GM19023 (cell line): ENCODE data around the gene ABHD4.
"Not testable (repeated sequence)": the region's sequence is repeated elsewhere in the genome, so short reads cannot be mapped to it uniquely, and the experiment has no call there.

Experiments used
- ATAC-seq: cut with Tn5 transposase; IDR thresholded peaks from one replicate; pipeline ENCODE4 v1.9.1; 2021; ENCODE audit warnings: mild to moderate bottlenecking, moderate library complexity; ENCODE audit not compliant: unreplicated experiment

Gene ABHD4

DNA sequence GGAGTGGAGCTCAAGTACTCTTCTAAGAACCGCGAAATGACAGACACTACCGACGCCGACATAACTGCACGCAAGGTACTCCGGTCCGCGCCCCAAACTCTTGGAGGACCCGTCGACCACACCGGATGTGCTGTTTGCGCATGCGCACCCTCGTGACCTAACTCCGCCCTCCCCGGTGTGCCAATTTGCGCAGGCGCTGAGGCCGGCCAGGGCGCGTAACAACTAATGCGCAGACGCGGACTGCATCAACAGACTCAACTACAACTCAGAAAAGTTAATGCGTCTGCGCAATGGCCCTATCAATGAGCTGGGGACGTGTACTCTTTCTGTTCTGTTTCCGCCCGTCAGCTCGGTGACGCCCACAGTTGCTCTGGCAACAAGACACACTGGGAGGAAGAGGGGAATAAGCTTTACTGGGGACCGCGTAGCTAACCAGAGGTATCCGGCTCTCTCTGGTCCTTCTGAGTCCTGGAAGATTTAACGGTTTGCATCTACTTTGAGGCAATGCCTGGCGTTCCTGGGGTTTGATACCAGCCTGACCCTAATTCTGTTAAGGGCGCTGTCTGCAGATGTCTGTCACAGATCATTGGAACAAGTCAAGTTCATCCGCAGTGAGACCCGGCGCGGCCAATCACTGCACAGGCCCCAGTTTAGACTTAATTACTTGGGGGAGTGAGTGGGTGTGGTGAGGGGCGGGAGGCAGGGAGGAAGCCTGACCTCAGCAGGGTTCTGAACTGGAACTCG is 8.8 kb upstream of the ABHD4 start, which contains the start of gene DAD1:
DAD1 (minus strand) TSS at position 129 of the 744 bp plus-strand sequence; CDS start at position 62, 67 bp downstream.
- peak; percentile 88 for ATAC-seq

DNA sequence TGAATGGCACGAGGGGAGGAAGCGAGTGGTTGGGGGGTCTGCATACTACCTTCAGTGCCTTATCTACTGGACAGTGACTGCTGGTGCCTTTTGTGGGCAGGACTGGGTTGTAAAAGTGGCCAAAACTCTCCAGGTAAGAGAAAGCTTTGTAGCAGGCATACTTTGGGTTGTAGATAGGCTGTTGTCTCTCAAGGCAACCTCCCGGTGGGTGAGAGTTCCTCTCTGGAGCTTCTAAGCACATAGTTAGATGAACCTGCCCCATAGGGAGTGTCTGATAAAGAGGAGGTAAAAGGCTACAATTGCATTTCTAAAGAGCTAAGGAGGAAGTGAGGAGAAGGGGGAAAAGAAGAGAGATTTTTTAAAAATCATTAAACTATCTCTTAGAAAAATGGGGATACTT is 4.9 kb upstream of the ABHD4 start:
- no peak for ATAC-seq

DNA sequence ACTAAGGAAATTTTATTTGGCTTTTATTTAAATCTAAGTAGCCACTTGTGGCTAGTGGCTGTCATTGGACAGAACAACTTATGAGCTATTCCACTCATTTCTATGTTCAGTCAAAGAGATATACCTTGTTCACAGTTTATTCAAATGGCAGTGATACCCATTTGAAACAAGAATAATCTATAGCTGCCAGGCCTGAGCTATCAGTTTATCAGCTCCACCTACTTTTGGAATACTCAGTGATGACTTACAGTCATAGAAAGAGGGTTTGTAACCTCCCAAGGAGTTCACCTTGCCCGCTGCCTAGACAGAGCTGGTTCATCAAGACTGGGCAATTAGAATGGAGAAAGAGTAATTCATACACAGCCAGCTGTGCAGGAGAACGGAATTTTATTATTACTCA is 4.5 kb upstream of the ABHD4 start:
- no peak for ATAC-seq

DNA sequence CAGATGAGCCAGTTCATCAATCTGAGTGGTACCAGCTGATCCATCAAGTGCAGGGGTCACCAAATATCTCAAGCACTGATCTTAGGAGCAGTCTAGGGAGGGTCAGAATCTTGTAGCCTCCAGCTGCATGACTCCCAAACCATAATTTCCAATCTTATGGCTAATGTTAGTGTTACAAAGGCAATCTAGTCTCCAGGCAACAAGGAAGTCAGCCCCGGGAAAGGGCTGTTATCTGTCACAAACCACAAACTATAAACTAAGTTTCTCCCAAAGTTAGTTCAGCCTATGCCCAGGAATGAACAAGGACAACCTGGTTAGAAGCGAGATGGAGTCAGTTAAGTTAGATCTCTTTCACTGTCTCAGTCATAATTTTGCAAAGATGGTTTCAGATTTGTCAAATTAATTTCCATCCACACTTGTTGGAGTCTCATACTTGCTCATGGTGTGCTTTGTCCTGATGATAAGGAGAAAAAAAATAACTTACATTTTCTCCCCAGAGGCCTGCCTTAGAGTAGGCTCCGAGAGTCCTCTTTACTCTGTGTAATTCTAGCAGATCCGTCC is 3.9 kb upstream of the ABHD4 start:
- ATAC-seq = no peak

DNA sequence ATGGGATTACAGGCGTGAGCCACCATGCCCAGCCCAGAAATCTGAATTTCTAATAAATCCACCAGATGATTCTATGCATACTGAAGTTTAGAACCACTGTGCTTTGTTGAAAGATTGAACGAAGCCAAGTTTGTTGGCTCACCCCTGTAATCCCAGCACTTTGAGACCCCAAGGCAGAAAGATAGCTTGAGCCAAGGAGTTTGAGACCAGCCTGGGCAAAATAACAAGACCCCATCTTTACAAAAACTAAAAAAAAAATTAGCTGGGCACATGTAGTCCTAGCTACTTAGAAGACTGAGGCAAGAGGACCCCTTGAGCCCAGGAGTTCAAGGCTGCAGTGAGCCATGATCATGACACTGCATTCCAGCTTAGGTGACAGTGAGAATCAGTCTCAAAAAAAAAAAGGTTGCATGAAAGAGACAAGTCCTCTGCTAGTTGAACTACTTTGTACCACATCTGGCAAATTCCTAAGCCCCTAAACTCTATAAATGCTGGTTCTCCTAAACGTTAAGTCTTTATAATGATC is 1.7 kb upstream of the ABHD4 start:
- no peak for ATAC-seq

DNA sequence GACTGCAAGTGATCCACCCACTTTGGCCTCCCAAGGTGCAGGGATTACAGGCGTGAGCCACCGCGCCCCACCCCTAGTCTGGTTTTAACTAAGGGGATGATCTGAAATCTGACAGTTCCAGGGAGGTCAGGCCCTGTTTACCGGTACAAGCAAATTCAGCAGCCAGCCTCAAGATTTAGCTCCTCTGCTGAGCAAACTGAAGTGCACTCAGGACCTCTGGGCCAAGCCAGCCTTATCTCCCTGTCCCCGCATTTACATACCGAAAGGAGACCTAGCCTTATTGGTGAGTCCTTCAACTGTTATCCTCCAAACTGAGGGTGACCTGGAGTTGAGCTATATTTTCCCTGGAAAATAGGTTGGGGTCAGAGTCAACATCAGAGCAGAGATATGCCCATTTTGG is 835 bp upstream of the ABHD4 start:
- no peak for ATAC-seq

DNA sequence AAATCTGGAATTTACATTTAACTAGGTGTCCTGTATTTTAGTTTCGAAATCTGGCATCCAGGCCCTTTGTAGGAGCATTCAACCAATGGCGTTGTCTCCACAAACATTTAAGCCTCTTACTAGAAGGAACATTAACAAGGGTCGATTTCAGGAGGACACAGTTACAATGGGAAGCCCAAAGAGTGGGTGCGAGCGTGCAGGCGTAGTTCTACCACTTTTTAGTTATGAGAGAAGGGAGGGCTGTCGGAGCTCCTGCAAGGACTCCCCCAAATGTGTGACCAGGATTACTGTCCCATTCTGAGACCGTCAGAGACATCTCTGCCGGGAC is 365 bp upstream of the ABHD4 start:
- ATAC-seq = peak; percentile 30

DNA sequence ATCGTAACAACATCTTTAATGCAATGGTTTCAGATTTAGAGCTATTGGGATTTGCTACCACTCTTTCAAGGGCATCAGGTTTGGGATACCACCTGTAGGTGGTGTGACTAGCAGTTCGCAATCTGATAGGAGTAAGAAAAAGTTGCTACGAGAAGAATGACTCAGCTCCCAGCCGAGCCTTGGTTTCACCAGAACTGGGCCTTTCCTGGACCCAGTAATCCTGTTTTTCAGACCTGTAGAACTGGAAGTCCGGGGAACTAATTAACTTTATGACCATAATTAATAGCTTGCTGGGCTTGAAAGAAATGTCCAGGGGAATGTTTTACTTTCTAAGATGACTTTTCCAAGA is 770 bp downstream of the ABHD4 start:
- ATAC-seq = no peak

DNA sequence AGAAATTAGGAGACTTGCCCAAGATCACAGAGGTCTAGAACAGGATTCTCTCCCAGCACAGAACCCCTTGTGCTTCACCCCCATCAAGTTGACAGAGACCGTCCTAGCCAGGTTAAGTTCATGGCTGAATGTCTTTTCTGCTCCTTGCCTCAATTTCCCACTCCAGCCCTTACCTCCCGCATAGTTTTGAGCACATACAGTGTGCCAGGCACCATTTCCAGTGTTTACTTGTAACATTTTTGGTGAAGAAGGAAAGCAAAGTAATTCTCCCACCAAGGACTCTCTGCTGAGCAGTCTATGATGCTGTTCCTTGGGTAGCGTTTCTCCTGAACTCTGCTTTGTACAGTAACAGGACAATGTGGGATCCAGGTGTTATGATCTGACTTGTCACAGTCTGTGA is 1.2 kb downstream of the ABHD4 start:
- ATAC-seq = no peak

DNA sequence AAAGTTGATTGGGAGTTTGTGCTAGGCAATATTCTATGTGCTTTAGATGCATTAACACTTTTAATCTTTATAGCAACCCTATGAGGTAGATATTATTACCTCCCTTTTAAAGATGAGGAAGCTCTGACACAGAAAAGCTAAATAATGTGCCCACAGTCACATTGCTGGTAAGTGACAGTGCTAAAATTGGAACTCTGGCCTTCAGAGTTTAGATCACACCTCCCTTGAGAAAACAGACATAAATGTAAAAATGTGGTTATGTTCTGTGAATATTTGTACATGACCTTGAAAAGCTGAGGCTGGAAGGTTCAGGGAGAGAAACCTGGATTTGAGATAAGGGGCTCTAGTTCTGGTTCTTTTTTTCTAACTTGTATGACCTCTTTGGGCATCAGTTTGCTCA is 1.9 kb downstream of the ABHD4 start:
- ATAC-seq = no peak

DNA sequence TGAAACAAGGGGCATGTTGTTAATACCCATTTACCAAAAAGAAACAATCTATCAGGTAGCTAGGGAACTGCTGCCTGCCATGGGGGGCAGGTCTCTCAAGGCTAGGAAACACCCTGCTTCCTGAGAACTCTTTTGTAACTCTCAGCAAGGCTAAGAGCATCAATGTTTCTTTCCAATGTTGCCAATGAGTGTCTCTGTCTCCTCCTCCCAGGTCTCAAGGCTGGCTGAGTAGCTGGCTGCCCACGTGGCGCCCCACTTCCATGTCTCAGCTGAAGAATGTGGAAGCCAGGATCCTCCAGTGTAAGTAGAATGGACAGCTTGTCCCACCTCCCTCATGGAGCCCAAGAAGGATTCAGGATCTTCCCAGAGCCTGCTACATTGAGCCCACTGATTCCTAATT is 3.4 kb downstream of the ABHD4 start:
- no peak for ATAC-seq

DNA sequence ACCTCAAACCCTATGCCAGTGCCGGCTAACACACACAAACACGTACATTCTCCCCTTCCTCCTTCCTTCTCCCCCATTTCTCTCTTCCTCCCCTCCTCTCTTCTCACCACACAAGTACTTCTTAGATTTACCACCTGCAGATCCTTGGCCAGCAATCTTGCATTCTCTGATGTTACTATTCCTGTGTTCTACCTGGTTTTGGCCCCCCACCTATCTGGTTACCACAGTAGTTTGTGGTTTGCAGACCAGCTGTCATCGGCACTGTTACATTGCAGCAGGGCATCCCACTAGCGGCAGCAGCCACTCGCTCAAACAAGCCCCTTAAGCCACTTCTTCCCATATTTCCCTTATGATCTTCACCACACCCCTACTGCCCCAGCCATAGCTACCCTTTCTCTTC is 3.9 kb downstream of the ABHD4 start:
- no peak for ATAC-seq

DNA sequence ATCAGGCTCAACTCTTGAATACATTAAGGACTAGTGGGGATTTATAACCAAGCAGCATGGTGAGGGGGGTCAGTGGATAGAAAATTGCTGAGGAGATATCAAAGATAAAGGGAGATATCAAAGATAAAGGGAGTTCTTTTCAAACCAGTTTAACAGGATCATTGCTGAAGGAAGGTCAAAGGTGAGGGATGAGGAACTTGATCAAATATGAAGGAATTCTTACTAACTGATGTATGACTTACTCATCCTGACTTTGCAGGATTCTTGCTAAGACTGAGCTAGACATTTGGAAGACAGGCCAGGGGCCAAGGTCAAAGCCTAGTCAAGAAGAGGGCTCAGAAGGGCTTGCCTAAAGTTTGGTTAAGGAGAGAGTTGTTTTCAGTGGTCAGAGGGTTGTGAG is 4.8 kb downstream of the ABHD4 start:
- no peak for ATAC-seq

DNA sequence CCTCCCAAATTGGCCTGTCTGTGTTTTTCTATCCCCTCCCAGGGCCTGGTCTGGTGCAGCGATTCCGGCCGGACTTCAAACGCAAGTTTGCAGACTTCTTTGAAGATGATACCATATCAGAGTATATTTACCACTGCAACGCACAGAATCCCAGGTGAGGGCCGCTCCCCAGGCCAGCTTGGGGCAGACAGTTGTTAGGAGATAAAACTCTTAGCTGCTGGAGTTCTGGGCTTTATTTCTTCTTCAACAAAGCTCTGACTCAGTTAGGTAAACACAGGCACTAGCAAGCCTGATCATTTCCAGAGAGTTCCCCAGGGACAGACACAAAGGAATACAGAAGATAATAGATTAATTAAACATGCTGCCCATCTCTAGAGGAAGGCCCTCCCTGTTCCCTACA is 8.3 kb downstream of the ABHD4 start:
- no peak for ATAC-seq

DNA sequence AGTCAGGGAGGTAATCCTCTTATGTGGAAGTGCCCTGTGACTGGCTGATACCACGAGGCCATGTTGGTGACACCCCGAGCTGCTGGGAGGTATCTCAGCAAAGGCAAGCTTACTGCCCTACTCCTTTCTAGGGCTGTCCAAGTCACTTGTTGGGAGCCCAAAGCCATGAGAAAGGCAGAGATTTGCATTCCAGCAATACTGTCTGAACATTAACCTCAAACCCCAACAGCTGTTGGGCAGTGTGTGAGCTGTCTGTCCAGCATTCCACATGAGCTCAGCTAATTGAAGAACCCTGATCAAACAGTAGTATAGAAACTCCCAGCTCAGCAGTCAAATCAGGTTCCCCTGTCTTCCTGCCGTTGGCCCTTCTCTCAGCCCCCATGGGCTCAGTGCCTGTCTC is 9.2 kb downstream of the ABHD4 start:
- no peak for ATAC-seq

DNA sequence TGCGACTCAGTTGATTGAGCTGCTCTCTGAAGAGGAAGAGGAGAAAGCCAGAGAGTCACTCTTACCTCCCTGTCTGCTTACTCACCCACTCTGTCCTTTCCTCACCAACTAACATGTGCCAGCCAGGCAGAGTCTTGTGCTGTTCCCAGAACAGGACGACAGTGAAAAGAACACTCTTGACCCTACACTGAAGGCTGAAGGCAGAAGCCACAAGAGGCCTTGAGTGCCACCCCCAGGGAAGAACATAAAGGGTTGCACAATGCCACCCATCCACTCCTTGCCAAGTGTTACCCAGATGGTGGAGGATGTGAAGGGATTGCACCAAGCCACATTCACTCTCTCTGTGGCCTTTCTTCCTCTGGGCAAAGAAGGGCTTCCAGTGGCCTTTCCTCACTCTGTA is 12.8 kb downstream of the ABHD4 start:
- ATAC-seq = no peak

DNA sequence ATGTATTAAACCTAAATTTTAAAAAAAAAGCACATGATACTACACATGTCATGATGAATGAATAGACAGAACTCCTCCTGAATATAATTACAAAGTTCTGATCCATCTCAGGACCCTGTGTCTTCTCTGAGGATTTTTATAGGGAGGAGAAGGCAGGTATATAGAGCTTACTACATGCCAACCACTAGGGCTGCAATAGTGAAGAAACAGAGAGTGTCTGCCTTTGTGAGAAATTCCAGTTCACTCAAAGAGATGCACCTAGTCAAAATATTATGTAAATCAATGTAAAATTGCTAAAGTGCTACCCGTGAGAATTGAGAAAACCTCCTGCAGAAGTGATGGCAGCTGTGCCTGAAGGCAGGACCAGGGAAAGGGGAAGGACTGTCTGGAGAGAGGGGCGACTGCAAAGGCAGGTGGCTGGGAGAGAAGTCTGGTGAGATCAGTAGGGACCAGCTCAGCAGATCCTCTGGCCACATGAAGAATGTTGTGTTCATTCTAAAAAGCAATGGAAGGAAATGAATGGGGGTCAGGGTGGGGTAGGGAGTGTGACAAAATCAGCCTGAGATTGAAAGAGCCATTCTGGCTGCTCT is 15.1 kb downstream of the ABHD4 start:
- no peak for ATAC-seq

DNA sequence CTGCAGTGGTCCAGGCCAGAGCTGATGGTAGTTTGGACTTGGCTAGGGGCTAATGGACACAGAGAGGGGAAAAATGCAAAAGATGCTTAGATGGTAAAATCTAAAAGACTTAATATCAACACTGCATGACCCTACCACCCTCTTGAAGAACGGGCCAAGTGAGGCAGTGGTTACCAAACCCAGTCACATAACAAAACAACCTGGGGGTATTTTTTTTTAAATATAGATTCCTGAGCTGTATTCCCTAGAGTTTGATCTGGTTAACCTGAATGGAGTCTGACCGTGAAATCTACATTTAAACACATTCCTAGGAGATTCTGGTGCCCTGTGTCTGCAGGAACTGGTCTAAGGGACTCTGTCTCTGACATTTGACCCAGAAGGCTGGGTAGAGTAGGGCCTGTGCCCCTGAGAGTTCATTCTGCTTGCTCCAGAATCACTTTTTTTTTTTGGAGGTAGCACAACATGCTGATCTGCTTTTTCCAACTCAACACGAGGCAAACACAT is 15.7 kb downstream of the ABHD4 start:
- ATAC-seq = no peak

DNA sequence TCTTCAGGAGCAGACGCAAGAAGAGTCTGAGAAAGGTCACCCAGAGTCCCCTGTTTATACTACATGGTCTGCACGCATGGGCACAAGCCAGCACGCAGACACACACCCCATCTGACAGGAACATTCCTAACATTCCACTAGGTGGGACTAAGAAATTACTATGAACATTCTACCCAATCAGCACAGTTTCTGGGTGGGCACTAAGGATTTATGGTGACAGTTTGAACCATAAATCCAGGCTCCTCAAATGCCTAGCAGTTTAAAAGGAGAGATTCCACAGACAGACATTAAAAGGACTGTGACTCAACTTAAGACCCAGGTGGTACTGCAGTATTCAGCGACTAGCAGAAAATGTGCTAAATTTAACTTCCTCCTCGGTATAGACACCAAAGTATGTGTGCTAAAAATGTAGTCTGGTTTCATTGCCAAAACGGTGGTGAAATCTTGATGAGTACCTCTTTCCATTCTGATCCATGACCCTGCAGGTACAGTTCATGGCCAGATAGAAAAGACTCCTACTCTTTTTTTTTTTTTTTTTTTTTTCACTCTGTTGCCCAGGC is 16.2 kb downstream of the ABHD4 start:
- ATAC-seq = no peak

DNA sequence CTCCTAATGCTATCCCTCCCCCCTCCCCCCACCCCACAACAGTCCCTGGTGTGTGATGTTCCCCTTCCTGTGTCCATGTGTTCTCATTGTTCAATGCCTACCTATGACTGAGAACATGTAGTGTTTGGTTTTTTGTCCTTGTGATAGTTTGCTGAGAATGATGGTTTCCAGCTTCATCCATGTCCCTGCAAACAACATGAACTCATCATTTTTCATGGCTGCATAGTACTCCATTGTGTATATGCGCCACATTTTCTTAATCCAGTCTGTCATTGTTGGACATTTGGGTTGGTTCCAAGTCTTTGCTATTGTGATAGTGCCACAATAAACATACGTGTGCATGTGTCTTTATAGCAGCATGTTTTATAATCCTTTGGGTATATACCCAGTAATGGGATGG is 17.7 kb downstream of the ABHD4 start:
- not testable (repeated sequence) for ATAC-seq

DNA sequence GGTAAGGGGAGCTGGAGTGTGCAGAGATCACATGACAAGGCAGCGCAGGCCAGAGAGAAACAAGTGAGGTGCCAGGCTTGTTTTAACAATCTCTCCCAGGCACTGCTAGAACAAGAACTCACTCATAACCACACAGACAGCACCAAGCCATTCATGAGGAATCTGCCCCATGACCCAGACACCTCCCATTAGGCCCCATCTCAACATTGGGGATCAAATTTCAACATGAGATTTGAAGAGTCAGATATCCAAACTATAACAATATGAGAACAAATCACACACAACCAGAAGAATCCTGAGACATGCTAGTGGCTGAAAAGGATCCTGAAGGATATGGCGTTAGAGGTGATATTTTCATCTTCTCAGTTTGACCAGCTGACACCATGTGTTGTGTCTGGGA is 24.2 kb downstream of the ABHD4 start:
- ATAC-seq = no peak

DNA sequence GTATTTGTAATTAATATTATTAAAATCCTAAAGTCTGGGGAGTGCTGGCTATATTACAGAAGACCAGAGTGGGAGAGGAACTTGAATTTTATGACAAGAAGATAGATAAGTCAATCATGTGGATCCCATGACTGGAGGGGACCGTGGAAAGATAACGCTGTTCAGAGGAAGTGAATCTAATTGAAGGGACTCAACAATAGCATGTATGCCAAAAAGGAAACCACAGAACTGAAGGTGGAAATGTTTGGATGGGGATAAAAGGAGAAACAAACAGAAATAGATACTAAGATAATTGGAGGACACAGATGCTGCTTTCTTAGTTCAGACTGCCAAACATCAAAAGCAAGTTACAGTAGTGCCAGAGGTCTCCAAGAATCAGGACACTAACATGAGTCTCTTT is 24.9 kb downstream of the ABHD4 start:
- no peak for ATAC-seq
